Right lobe of liver (tissue), 6 donors: ENCODE measurements around the gene TMEM19. TPM values are rescaled to one million over a fixed set of nuclear protein-coding genes. Genes with fewer than 3 reads are reported as not detected.

Experiments used
- ATAC-seq, 4 donors: fragments of 200-7000 bp; cut with Tn5 transposase; one replicate each; pipeline ENCODE4 v1.9.1; 2020; ENCODE audit warnings: mild to moderate bottlenecking in 4 of 4, moderate library complexity in 4 of 4
- DNase-seq, 3 donors: peaks; one replicate each; pipeline ENCODE4 v3.0.0-alpha.2; 2020
- H3K27ac ChIP-seq, 3 donors: fragments of 200-600 bp; one replicate each; pipeline ENCODE4 v1.8.0; 2022
- H3K27me3 ChIP-seq, 2 donors: fragments of 200-600 bp; one replicate each; pipeline ENCODE4 v1.8.0; 2022
- H3K36me3 ChIP-seq, 4 donors: fragments of 200-600 bp; sonication (generic) in 1 of 4; one replicate each; pipeline versions ENCODE4 v1.5.1 to v1.8.0; 2017 to 2022; ENCODE audit warnings: control low read depth in 1 of 4
- H3K4me1 ChIP-seq, 4 donors: fragments of 200-600 bp; sonication (generic) in 1 of 4; one replicate each; pipeline versions ENCODE4 v1.5.1 to v1.8.0; 2017 to 2022; ENCODE audit warnings: control low read depth in 1 of 4
- H3K4me3 ChIP-seq, 3 donors: fragments of 200-600 bp; one replicate each; pipeline ENCODE4 v1.8.0; 2022
- H3K9me3 ChIP-seq, 4 donors: fragments of 200-600 bp; sonication (generic) in 1 of 4; one replicate each; pipeline versions ENCODE4 v1.5.1 to v1.8.0; 2017 to 2022; ENCODE audit warnings: control low read depth in 1 of 4
- POLR2A ChIP-seq: fragments of 450-650 bp; IDR thresholded peaks from one replicate; pipeline ENCODE4 v1.6.1; 2017; ENCODE audit warnings: antibody characterized with exemption, mild to moderate bottlenecking
- WGBS: methylation state at CpG from one replicate; pipeline ENCODE4 v1.1.6; 2018; ENCODE audit warnings: low coverage, low lambda C conversion rate; ENCODE audit not compliant: insufficient coverage; ENCODE audit errors: missing lambda C conversion rate; 5-methylcytosine and 5-hydroxymethylcytosine counted together
- intact Hi-C, 2 donors: fragments of 100-400 bp; cut with DNase I; formaldehyde crosslinking; loops; one replicate each; pipeline versions ENCODE4 v1.11.2 to v1.14.1; 2022
- total RNA-seq, 6 experiments: library from RNA; depleted of rRNA in 2 of 6; stranded (reverse); fragments of >200 nt in 2 of 6; fragmentation: NEBNext Ultra II Directional in 3 of 6; extraction: Animal tissue kit (Norgen Biotek cat#: 25700) in 3 of 6; gene quantifications; one replicate each; pipeline versions ENCODE4 v1.1.0 to v1.2.4, GENCODE V29; 2016 to 2023
- TF ChIP-seq, protein P1 (sequence below), 4 donors: fragments of 200-600 bp in 3 of 4; fragments of 450-650 bp in 1 of 4; IDR thresholded peaks; one replicate each; pipeline versions ENCODE4 v1.5.1 to v1.8.0; 2016 to 2022; ENCODE audit warnings: antibody characterized with exemption in 4 of 4, mild to moderate bottlenecking in 2 of 4
- donor health status: DM: no; HTN: yes; CAD: no.
- donor health status: DM: no; HTN: no; CAD: no.
- donor health status: DM: no; HTN: no; CAD: no.
- donor health status: DM: no; HTN: yes; CAD: no.
- donor health status: DM: no; HTN: yes; CAD: no.

The TMEM19 gene
- total RNA-seq, 6 experiments from 2014 or later, result 11.2 to 18.9 (median 15.7) TPM

- Histone ChIP-seq H3K4me1 (peaks cover 0 to 9% (median 0%) of the 10 kb centered on the region in 4 donors), H3K27ac (no peak overlapping the region), H3K36me3 (peaks cover 0 to 29% (median 19%) of the 10 kb centered on the region in 4 donors), H3K9me3 (no peaks in the 10 kb centered on the region), H3K27me3 (no peaks in the 10 kb centered on the region), H3K4me3 (no peak overlapping the region)
- TF ChIP-seq, protein P1, sequence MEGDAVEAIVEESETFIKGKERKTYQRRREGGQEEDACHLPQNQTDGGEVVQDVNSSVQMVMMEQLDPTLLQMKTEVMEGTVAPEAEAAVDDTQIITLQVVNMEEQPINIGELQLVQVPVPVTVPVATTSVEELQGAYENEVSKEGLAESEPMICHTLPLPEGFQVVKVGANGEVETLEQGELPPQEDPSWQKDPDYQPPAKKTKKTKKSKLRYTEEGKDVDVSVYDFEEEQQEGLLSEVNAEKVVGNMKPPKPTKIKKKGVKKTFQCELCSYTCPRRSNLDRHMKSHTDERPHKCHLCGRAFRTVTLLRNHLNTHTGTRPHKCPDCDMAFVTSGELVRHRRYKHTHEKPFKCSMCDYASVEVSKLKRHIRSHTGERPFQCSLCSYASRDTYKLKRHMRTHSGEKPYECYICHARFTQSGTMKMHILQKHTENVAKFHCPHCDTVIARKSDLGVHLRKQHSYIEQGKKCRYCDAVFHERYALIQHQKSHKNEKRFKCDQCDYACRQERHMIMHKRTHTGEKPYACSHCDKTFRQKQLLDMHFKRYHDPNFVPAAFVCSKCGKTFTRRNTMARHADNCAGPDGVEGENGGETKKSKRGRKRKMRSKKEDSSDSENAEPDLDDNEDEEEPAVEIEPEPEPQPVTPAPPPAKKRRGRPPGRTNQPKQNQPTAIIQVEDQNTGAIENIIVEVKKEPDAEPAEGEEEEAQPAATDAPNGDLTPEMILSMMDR (IDR thresholded peaks at IDR 0.05), result no peak
- no peak for TF ChIP-seq POLR2A
- DNase-seq (no peak), ATAC-seq (no peak)
- whole genome bisulfite sequencing, result 44% methylated on average over 1 of the region's 1 CpG
- intact Hi-C loops, result no loop called here
Observed at GRCh38 chr12:71655495-71655894, 30.4 kb upstream of the TMEM19 start.

GRCh38 chr12:71655907-71656306 is 30.0 kb upstream of the TMEM19 start:
- DNase-seq, result no peak
- Histone ChIP-seq H3K36me3 (peaks cover 0 to 29% (median 19%) of the 10 kb centered on the region in 4 donors), H3K4me3 (no peak overlapping the region), H3K4me1 (peaks cover 0 to 9% (median 1%) of the 10 kb centered on the region in 4 donors), H3K9me3 (no peaks in the 10 kb centered on the region), H3K27ac (no peak overlapping the region), H3K27me3 (no peaks in the 10 kb centered on the region)
- 93% methylated on average over 1 of the region's 1 CpG for WGBS
- ATAC-seq, result no peak
- TF ChIP-seq, protein P1 (IDR thresholded peaks at IDR 0.05), result no peak
- no peak for TF ChIP-seq POLR2A
- intact Hi-C loops, result no loop called here

GRCh38 chr12:71656740-71657139 is 29.1 kb upstream of the TMEM19 start:
- Histone ChIP-seq H3K36me3 (peaks cover 0 to 29% (median 19%) of the 10 kb centered on the region in 4 donors), H3K4me1 (peaks cover 0 to 15% (median 5%) of the 10 kb centered on the region in 4 donors), H3K4me3 (no peak overlapping the region), H3K27me3 (no peaks in the 10 kb centered on the region), H3K9me3 (no peaks in the 10 kb centered on the region), H3K27ac (no peak overlapping the region)
- DNase-seq (no peak), ATAC-seq (no peak)
- TF ChIP-seq, protein P1 (IDR thresholded peaks at IDR 0.05), result no peak
- TF ChIP-seq POLR2A, result no peak
- WGBS, result 71% methylated on average over 3 of the region's 3 CpGs
- intact Hi-C loops, result no loop called here

DNA sequence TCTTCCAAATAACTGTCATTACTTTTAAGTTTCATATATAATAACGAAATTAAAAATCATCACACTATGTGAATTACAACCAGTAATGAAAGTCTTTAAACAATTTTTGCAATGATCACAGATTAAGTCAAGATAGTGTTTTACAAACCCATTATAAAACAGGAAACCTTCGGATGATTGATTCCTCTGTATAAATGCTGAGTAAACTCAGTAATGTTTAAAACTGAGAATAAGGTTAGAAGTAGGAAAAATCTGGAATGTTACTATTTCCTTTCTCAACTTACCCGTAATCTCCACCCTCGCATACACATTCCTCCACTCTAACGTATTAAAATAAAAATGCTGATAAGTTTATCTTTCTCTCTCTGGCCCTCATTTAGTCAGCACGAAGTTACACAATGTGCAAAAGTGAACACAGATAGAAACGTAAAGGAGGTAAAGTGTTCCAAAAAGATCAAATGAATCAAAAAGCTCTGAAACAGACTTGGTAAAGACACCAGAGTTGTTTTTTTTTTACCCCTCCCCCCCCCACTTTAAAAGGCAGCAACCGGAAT is 23.8 kb upstream of the TMEM19 start:
- intact Hi-C loops, result no loop called here
- WGBS, result 5% methylated on average over 8 of the region's 8 CpGs
- TF ChIP-seq, protein P1 (IDR thresholded peaks at IDR 0.05), result no peak
- Histone ChIP-seq H3K27ac (peak overlapping the region in 2 of 3 donors; percentile 91 to 92), H3K4me3 (peak overlapping the region; percentile 76 to 86 (median 86)), H3K9me3 (no peaks in the 10 kb centered on the region), H3K36me3 (peaks cover 0 to 27% (median 17%) of the 10 kb centered on the region in 4 donors), H3K27me3 (no peaks in the 10 kb centered on the region), H3K4me1 (peaks cover 0 to 22% (median 9%) of the 10 kb centered on the region in 4 donors)
- DNase-seq (no peak), ATAC-seq (peak in 1 of 4 donors; percentile 2)
